NCI-H226 (cell line): Measurements from ENCODE around the gene CROCC2.
"Not testable (repeated sequence)": the region's sequence is repeated elsewhere in the genome, so short reads cannot be mapped to it uniquely, and the experiment has no call there.

ENCODE experiments used
- DNase-seq: peaks from one replicate; pipeline ENCODE4 v3.0.0-alpha.2; 2015

The CROCC2 gene

DNA sequence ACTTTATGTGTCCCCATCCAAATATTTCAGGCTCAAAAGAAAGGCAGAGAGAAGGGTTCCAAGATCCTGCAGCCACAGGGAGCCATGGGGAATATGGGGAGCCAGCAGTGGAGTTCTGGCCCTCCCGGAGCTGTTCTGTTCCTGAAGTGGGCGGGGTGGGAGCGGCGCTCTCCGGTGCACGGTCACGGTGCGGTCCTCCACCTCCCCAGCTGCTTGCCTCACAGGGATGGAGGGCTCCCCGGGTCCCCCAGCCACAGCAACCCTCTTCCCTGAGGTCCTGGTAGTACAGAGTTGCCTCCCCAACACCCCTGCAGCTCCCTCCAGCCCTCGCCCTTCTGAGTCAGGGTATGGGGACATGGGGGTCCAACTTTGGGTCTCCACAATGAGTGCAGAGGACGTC is 66.1 kb downstream of the CROCC2 start:
- no peak for DNase-seq

DNA sequence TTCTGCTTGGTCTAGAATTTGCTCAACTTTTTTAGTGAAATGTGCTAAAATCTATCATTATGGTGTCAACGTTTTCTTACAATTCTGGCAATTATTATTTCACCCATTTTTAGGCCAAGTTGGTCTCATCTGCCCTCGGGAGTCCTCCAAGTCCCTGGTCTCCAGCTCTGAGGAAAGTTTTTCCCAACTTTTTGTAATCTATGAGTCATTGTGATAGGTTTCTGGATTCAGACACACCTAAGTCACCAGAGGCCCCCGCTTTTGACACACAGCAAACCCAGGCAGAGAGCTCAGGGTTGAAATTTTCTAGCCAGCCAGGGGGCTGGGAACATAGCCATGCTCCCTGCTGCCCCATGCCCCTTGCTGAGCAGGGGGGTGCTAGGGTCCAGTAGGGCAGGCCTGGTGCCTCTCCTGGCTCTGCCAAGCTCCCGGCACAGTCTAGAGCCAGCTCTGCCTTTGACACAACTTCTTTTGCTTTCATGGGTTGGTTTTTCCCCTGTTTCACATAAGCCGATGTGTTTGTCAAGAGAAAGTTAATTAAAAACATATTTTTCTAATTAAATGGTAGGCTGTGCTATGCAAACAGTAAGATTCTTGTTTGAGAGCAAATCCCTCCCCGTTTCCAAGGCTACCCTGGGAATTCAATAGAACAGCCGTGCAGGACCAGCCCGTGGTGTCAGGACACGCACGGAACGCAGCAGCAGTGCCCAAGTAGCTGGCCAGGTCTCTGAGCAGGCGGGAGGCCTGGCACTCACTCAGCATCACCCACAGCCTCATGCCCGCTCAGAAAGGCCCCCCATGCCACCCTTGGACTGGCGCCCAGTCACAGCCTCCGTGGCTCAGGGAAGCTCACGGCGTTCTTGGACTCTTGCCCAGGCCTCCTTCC is 66.7 kb downstream of the CROCC2 start:
- DNase-seq, result no peak

DNA sequence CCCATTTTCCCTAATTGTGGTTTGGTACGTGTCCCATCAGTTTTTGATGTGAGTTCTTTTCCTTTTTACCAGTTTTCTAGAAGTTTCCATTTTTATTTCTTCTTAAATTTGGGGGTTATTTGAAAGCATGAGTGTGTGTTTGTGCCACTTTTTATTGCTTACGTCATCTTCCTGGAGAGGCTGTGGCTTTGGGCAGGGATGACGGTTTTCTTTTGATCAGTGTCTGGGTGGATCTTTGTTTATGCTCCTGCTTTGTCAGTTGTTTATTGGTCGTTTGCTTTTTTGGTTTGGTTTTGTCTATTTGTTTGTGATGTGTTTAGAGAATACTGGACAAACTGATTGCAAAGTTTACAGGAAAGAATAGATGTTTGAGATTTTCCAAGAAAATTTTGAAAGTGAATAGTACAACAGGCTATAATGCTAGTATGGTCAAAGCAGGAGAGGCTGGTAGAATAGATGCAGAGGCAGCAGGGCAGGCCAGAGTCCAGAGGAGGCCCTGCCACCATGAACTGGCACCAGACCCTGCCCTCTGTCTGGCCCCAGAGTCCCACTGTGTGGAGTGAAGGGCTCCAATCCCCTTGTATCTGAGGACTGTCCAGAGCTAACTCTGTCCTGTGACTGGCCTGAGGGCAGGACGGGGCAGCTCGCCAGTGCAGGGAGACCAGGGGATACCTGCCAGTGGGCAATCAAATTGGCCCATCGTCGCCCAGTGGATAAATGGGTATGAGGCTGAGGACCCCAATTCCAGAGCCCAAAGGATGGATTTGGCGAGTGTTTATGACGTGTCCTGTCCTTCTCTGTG is 68.8 kb downstream of the CROCC2 start:
- no peak for DNase-seq

GRCh38 chr2:240975903-240976302 is 69.8 kb downstream of the CROCC2 start:
- not testable (repeated sequence) for DNase-seq

DNA sequence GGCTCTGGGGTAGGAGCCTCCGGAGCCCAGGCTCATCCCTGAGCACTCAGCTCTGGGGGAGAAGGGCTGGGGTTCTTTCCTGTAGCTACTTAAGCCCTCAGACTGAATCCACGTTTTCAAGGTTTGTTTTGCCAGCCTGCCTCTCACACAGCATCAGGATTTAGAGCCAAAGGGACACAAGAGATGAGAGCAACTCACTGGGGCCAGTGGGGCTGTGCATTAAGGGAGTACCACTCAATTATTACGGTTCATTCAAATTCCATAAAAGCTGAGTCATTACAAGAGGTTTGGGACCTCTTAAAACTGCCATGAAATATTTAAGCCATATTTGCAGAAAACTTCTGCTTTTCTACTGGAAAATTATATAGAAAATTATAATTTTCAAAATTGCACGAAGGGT is 75.1 kb downstream of the CROCC2 start:
- DNase-seq, result no peak

GRCh38 chr2:240981871-240982800 is 76.0 kb downstream of the CROCC2 start:
- no peak for DNase-seq

DNA sequence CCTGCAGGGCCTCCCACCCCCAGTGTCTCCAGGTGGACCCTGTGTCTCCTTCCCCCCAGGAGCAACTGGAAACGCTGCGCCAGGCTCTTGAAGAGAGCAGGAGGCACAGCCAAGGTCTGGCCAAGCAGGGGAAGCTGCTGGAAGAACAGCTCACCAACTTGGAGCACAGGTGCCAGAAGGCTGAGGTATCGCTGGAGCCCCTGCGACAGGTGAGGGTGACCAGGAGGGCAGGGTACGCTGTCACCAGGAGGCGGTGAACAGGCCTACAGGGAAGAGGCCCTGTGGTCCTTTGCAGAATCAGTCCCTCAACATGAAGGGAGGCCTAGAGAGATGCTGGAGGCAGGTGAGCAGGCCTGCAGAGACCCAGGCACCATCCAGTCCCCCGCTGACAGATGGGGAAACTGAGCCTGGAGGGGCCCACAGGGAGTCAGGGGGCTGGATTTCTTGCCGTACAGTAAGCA is 76.7 kb downstream of the CROCC2 start:
- no peak for DNase-seq

GRCh38 chr2:240983361-240983995 is 77.3 kb downstream of the CROCC2 start:
- peak; percentile 28 for DNase-seq

GRCh38 chr2:240983996-240984498 is 77.9 kb downstream of the CROCC2 start:
- DNase-seq, result no peak

GRCh38 chr2:240985881-240986786 is 80.0 kb downstream of the CROCC2 start:
- no peak for DNase-seq

DNA sequence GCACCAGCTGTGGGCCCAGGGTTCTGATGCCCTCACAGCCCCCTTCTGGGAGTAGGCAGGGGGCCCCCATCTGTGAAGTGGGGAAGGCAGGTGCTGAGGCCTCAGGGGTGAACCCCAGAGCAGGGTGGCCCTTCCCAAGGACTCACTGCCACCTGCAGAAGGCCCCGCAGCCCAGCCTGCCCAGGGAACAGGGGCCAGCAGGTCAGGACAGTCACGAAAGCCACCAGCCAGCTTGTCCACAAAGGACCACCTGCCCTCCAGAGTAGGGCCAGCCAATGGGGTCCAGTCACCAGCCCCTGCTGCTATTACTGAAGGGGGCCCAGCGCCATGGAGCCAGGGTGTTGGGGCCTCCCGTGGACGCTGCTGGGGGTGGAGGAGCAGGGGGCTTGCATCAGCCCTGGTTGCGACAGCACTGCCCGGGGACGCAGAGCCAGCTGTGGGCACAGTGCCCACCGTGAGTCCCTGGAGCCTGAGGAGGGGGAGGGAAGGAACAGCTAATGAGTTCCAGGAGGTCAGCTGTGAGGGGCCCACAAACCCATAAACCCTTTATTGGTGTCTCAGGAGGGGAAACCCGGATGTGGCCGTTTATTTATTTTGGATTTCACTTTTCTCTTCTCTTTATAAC is 80.8 kb downstream of the CROCC2 start:
- DNase-seq, result no peak

- no peak for DNase-seq
Observed at GRCh38 chr2:240987588-240987987, 81.5 kb downstream of the CROCC2 start.

DNA sequence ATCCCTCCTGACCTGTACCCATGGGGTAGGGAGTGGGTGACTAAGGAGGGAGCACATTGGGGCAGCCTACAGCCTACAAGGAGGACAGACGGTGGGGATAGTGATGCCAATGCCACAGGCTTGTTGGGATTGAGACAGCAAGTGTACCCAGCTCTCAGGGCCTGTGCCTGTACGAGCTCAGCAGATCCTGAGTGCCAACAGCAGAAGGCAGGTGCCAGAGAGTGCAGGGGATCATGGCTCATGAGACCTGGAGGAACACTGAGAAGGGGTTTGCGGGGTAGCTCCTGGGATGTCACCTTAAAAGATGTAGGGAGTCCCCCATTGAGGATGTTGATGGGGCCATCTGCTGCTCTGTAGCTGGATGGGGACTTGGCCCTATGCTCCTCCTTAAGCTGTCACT is 82.0 kb downstream of the CROCC2 start:
- DNase-seq, result no peak

DNA sequence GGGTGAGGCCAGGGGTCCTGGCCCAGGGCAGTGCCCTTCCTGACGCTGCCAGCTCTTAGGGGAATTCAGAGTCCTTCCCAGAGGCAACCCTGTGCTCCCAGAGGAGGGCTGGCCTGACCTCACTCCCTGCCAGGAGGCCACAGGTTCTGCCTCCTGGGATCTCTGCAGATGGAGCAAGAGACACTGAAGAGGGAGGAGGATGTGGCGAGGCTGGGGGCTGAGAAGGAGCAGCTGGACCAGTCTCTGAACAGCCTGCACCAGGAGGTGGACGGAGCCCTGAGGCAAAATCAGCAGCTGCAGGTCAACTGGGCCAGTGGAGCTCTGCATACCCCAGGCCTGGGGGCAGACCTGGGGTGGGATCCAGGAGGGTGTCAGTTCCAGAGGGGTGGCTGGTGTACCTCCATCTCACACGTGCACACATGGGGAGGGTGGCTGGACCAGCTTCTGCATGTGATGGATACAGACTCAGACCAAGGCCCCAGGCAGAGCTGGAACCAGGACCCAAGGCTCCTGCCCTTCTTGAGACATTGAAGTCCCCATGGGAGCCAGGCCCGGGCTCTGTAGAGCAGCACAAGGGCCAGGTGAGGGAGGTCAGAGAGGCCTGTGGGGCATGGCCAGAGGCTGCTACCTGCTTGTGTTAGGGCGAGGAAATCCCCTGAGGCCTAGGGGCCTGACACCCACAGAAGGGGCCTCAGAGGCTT is 82.6 kb downstream of the CROCC2 start:
- DNase-seq, result no peak

DNA sequence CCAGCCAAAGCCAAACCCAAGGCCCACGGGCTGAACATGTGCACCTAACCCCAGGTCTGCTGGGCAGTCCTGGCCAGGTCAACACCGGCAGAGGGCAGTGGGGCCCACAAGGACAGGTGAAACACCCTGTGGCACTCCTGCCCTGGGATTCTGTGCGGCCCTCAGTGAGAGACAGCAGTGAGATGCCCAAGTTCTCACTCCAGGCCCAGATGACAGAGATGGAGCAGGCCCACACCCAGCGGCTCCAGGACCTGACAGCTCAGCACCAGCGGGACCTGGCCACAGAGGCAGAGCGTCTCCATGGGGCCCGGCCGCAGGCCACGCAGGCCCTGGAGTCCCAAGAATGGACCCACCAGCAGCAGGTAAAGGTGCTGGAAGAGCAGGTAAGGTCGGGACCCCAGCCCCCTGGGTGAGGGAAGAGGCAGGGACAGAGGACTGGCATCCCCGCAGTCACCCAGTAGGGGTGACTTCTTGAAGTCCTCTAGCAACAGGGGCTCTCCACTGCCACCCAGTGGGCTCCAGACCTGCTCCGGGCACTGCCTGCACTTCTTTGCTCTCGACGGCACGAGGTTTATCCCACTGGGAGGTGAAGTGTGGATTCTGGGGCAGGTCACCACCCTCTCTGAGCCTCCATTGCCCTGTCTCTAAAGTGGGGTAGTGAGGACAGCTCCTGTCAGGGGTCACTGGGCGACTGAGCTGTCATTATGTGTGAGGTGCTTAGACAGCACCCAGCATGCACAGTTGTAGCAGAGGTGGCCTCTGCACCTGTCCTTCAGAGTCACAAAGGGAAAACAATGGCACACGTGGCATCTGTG is 83.5 kb downstream of the CROCC2 start:
- peak; percentile 29 for DNase-seq

DNA sequence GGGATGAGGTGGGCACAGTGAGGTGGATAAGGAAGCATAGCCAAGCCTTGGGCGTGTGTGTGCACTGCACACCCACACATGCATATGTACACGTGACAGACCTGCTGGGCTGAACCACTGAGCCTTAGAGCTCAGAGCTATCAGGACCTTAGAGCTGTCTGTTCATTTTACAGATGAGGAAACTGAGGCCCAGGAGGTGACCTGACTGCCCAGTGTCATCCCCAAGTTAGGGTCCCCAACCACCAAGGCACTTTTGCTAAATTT is 84.1 kb downstream of the CROCC2 start:
- no peak for DNase-seq

DNA sequence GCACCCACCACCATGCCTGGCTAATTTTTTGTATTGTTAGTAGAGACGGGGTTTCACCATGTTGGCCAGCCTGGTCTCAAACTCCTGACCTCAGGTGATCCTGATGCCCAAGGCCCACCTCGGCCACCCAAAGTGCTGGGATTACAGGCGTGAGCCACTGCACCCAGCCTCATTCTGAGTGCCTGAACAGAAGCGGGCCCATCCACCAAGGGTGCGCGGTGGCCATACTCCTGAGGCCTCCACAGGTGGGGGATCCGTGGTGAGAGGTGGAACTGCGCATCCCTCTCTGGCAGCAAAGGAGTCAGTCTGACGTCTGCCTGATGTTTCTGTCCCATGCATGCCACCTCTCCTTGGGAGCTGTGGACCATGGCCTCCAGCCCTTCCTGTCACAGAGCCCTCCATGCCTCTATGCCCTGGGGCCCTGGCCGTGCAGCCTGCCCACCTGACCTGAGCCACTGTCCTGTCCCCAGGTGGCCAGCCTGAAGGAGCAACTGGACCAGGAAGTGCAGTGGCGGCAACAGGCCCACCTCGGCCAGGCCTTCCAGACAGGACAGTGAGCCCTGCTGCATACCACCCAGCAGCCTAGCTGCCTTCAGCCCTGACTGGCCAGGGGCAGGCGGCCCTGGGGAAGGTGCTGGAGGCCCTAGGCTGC is 84.7 kb downstream of the CROCC2 start:
- DNase-seq, result no peak

DNA sequence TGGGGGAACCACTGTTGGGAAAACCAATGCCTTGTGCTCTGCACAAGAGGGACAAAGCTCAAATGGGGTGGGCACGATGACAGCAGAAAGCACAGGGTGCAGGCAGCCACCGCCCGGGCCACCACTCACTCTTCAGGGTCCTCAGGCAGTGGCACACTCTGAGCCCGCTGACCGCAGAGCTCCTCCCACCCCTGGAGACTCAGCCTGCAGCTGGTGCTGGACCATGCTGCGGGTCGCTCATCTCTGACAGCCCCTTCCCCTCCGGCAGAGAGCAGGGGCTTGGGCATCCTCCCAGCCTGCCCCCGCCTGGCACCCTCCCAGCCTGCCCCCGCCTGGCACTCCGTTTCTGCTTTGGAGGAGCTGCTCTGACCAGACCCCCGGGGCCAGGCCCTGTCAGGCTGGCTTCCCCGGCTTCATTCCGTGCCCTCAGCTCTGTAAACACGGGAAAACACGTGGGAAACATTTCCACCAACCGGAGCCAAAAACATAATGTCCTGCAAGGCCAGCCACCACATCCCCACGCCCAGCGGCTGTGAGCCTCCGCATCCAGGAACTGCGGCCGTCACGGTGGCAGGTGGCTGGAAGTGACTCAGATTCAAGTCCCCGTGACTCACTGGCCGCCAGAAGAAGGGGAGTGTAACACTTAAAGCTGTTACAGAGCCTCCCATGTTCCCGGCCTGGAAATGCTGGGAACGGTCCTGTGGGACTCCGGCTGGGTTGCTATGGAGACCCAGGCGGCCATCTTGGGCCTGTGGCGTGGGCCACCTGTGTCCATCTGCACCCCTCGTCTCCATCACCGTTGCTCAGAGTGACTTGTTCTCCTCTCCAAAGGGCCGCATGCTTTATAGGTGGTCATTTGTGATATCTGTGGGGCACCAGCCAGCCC is 85.5 kb downstream of the CROCC2 start:
- DNase-seq, result no peak
